ENCODE results near the gene LRRC49. TPM values are rescaled to one million over a fixed set of nuclear protein-coding genes. Genes with fewer than 3 reads are reported as not detected.

LRRC49 gene
- polyA plus RNA-seq, 1 donor (not counting 4 experiments of a cell fraction or from before 2014, with no cell fraction given), result 9.9 TPM

DNA sequence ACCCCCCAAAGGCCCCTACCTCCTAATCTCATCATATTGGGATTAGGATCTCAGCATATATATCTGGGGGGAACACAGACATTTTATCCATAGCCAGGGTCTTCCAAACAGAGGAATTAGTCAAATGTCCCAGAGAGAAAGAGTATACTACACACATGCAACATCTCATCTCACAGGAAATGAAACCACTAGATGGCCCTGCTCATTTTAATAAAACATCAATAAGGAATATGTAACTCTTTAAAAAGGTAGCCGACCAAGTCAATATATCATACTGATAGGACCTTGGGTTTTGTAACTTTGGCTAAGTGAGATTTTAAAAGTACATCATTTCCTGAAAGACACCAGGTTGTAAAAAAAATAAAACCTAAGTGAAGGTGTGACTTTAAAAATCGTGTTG, 177.1 kb downstream of the LRRC49 start:
- H3K27me3 ChIP-seq (ENCODE audit: control insufficient read depth, extremely low read depth, insufficient read depth, low read length), result no peaks in the 10 kb centered on the region
- dilution Hi-C loops (cut with MboI; ENCODE audit: extremely low pct_ligation_motif_present, low sequenced_read_pairs), result no loop called here
- H3K79me2 ChIP-seq (ENCODE audit: control insufficient read depth, insufficient read depth, low read length), result no peaks in the 10 kb centered on the region
- peaks cover 0 to 1% of the 10 kb centered on the region in 2 experiments for H3K36me3 ChIP-seq (ENCODE audit: control insufficient read depth in 2 of 2, extremely low read depth in 1 of 2, insufficient read depth in 2 of 2, low read length in 2 of 2)
- peak overlapping the region; percentile 2 for H3K27ac ChIP-seq (ENCODE audit: control insufficient read depth, insufficient read depth, low read length)
- no peak overlapping the region for H3K4me3 ChIP-seq (ENCODE audit: control insufficient read depth in 2 of 3, extremely low read depth in 1 of 3, insufficient read depth in 2 of 3, low read depth in 1 of 3, low read length in 3 of 3)
- H4K20me1 ChIP-seq (ENCODE audit: control insufficient read depth, extremely low read depth, insufficient read depth, low read length), result no peaks in the 10 kb centered on the region
- peak overlapping the region; percentile 21 for H2AFZ ChIP-seq (ENCODE audit: control insufficient read depth, low read length)
- no peak overlapping the region for H3K9ac ChIP-seq (ENCODE audit: control insufficient read depth, extremely low read depth, insufficient read depth, low read length)
- H3K9me1 ChIP-seq (ENCODE audit: control insufficient read depth, extremely low read depth, insufficient read depth, low read length), result no peaks in the 10 kb centered on the region
- H3K4me2 ChIP-seq (ENCODE audit: control insufficient read depth, extremely low read depth, insufficient read depth, low read depth, low read length), result peak overlapping the region; percentile 18
- FAIRE-seq, result peak; percentile 34
- peaks cover 2% of the 10 kb centered on the region for H3K9me3 ChIP-seq (ENCODE audit: control insufficient read depth, low read depth, low read length)
- peaks cover 25% of the 10 kb centered on the region for H3K4me1 ChIP-seq (ENCODE audit: control insufficient read depth, extremely low read depth, insufficient read depth, low read length)
- no peak for DNase-seq (ENCODE audit: low read depth, low spot score)
- TF ChIP-seq EZH2 (IDR thresholded peaks at IDR 0.05; ENCODE audit: low read length), result no peak
- TF ChIP-seq, protein P1, sequence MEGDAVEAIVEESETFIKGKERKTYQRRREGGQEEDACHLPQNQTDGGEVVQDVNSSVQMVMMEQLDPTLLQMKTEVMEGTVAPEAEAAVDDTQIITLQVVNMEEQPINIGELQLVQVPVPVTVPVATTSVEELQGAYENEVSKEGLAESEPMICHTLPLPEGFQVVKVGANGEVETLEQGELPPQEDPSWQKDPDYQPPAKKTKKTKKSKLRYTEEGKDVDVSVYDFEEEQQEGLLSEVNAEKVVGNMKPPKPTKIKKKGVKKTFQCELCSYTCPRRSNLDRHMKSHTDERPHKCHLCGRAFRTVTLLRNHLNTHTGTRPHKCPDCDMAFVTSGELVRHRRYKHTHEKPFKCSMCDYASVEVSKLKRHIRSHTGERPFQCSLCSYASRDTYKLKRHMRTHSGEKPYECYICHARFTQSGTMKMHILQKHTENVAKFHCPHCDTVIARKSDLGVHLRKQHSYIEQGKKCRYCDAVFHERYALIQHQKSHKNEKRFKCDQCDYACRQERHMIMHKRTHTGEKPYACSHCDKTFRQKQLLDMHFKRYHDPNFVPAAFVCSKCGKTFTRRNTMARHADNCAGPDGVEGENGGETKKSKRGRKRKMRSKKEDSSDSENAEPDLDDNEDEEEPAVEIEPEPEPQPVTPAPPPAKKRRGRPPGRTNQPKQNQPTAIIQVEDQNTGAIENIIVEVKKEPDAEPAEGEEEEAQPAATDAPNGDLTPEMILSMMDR (optimal IDR thresholded peaks at IDR 0.05 in 1 of 3, IDR thresholded peaks at IDR 0.05 in 1 of 3, conservative IDR thresholded peaks at IDR 0.05 in 1 of 3; ENCODE audit: extremely low read depth in 1 of 3, insufficient read depth in 2 of 3, low read length in 3 of 3), result peak in 1 of 3 experiments; percentile 11

DNA sequence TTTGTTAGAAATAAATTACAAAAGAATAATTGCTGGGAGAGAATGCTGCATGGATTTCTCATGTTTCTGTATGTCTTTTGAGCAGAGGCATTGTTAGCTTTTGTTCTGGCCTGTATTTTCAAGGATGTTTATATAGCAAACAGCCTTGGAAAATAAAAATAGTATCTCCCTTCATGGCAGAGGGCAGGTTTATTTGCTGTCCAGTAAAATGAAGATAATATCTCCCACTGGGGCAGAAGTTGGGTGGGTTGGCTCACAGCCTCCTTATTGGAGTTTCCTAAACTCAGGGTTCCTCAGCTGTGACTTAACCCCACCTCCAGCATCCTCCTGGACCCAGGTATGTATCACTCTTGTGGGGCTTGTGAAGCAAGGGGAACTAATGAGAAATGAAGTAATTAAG, 178.9 kb downstream of the LRRC49 start:
- Histone ChIP-seq H3K4me3 (ENCODE audit: control insufficient read depth in 2 of 3, extremely low read depth in 1 of 3, insufficient read depth in 2 of 3, low read depth in 1 of 3, low read length in 3 of 3) (no peak overlapping the region), H3K27me3 (ENCODE audit: control insufficient read depth, extremely low read depth, insufficient read depth, low read length) (no peaks in the 10 kb centered on the region), H2AFZ (ENCODE audit: control insufficient read depth, low read length) (no peak overlapping the region), H3K79me2 (ENCODE audit: control insufficient read depth, insufficient read depth, low read length) (no peaks in the 10 kb centered on the region), H3K4me2 (ENCODE audit: control insufficient read depth, extremely low read depth, insufficient read depth, low read depth, low read length) (no peak overlapping the region), H3K4me1 (ENCODE audit: control insufficient read depth, extremely low read depth, insufficient read depth, low read length) (peaks cover 25% of the 10 kb centered on the region), H3K9me1 (ENCODE audit: control insufficient read depth, extremely low read depth, insufficient read depth, low read length) (no peaks in the 10 kb centered on the region), H3K9me3 (ENCODE audit: control insufficient read depth, low read depth, low read length) (peaks cover 2% of the 10 kb centered on the region), H4K20me1 (ENCODE audit: control insufficient read depth, extremely low read depth, insufficient read depth, low read length) (no peaks in the 10 kb centered on the region), H3K9ac (ENCODE audit: control insufficient read depth, extremely low read depth, insufficient read depth, low read length) (no peak overlapping the region), H3K27ac (ENCODE audit: control insufficient read depth, insufficient read depth, low read length) (peak overlapping the region; percentile 40), H3K36me3 (ENCODE audit: control insufficient read depth in 2 of 2, extremely low read depth in 1 of 2, insufficient read depth in 2 of 2, low read length in 2 of 2) (peaks cover 0 to 1% of the 10 kb centered on the region in 2 experiments)
- DNase-seq (ENCODE audit: low read depth, low spot score) (no peak), FAIRE-seq (no peak)
- TF ChIP-seq, protein P1 (optimal IDR thresholded peaks at IDR 0.05 in 1 of 3, IDR thresholded peaks at IDR 0.05 in 1 of 3, conservative IDR thresholded peaks at IDR 0.05 in 1 of 3; ENCODE audit: extremely low read depth in 1 of 3, insufficient read depth in 2 of 3, low read length in 3 of 3), result no peak
- TF ChIP-seq EZH2 (IDR thresholded peaks at IDR 0.05; ENCODE audit: low read length), result no peak
- dilution Hi-C loops (cut with MboI; ENCODE audit: extremely low pct_ligation_motif_present, low sequenced_read_pairs), result no loop called here

Data from keratinocyte (primary cell).